Mesenteric fat pad (tissue), 1 donor: ENCODE results near the gene PBRM1. TPM values are rescaled to one million over a fixed set of nuclear protein-coding genes. Genes with fewer than 3 reads are reported as not detected.

ENCODE experiments used
- DNase-seq: peaks from one replicate; pipeline ENCODE4 v3.0.0-alpha.2; 2020; ENCODE audit warnings: low spot score
- total RNA-seq: library from RNA; stranded (reverse); fragmentation: NEBNext Ultra II Directional; extraction: Animal tissue kit (Norgen Biotek cat#: 25700); gene quantifications from one replicate; pipeline ENCODE4 v1.2.1, GENCODE V29; 2021
- donor health status: DM: yes; HTN: yes; CAD: no.

Gene PBRM1
- total RNA-seq, 1 donor from 2014 or later = 94.0 TPM

DNA sequence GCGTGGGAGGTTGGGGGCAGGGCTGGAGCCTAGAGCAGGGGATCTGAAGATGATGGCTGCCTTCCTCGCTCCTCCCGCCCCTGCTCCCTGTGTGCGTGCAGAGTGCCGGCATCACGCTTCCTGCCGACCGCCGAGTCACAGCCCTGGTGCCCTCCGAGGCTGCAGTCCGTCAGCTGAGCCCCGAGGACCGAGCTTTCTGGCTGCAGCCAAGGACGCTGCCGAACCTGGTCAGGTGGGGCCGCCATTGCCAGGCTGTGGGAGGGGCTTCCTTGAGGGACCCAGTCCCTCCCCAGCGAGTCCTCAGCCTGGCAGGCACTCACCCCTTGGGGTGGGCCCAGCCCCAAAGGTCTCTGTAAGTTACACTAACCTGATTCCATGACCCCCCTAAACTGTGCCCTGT, 173.0 kb downstream of the PBRM1 start:
- DNase-seq = no peak

GRCh38 chr3:52512105-52512504, 173.6 kb downstream of the PBRM1 start:
- no peak for DNase-seq

DNA sequence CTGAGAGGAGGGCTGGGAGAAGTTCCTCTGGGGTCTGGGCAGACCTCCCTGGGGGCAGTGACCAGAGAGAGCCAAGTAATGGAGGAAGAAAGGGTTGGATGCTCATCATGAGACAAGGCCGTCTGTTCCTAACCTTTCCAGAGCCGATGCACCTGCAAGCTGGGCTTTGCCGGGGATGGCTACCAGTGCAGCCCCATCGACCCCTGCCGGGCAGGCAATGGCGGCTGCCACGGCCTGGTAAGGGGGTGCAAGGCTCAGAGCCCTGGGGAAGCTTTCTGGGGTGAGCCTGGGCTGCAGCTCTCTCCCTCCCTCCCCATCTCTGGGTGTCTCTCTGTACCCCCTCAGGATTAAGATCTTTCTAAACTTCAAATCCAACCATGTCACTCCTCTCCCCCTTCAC, 174.2 kb downstream of the PBRM1 start:
- DNase-seq = no peak

DNA sequence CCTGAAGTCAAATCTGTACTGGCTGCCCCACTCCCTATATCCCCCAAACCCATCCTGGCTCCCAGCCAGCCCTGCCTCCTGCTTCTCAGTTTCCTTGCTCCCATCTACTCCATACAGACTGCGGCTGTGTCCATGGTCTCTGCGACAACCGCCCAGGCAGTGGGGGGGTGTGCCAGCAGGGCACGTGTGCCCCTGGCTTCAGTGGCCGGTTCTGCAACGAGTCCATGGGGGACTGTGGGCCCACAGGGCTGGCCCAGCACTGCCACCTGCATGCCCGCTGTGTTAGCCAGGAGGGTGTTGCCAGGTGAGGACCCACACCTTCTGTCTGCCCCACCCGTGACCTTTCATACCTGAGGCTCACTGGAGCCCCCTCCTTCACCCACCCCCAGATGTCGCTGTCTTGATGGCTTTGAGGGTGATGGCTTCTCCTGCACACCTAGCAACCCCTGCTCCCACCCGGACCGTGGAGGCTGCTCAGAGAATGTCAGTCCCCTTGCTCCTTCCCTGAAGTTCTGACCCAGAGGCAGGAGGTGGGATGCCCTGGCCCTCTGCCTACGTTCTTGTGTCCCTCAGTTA, 175.9 kb downstream of the PBRM1 start:
- no peak for DNase-seq

DNA sequence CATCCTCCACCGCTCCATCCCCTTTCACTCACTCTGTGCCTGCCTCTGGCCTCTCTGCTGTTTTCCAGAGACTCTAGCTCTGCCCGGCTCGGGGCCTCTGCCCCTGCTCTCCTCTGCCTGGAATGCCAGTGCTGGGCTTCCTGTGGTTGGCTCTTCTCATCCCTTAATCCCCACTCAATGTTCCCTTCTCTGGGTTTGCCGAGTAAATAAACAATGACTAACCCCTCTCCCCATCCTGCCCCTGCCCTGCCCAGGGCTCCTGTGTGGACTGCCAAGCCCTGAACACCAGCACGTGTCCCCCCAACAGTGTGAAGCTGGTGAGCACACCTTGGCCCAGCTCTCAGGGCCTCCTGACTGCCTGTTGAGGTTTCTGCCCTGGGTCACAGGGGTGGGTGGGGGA, 178.4 kb downstream of the PBRM1 start:
- no peak for DNase-seq

GRCh38 chr3:52506266-52506966, 179.3 kb downstream of the PBRM1 start:
- DNase-seq = no peak

DNA sequence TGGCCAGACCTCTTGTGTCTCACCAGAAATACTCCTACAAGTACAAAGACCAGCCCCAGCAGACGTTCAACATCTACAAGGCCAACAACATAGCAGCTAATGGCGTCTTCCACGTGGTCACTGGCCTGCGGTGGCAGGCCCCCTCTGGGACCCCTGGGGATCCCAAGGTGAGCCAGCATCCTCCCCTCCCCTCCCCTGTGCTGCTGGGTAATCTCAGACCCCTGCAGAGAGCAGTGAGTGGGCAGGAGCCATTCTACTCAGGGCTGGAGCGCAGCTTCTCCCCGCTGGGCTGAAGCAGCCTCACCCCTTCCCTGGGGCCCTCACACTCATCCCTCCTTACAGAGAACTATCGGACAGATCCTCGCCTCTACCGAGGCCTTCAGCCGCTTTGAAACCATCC, 180.7 kb downstream of the PBRM1 start:
- no peak for DNase-seq

DNA sequence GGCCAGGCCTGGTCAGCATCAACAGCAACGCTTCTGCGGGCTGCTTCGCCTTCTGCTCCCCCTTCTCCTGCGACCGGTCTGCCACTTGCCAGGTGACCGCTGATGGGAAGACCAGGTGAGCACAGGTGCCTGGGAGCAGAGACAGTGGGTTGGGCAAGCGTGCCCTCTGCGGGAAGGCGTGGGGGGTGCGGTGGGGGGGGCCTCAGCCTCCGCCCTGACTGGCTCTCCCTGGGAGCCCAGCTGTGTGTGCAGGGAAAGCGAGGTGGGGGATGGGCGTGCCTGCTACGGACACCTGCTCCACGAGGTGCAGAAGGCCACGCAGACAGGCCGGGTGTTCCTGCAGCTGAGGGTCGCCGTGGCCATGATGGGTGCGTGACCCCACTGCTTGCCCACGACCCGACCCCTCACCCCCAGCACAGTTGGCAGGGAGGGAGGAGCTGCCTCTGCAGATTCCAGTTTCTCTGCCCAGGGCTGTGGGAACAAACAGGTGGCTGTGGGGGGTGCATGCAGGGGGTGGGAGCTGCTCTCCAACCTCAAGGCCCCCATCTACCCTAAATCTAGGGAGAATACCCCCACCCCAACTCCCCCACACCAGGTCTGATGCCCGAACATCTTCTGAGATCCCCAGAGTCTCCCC, 181.8 kb downstream of the PBRM1 start:
- DNase-seq = no peak

DNA sequence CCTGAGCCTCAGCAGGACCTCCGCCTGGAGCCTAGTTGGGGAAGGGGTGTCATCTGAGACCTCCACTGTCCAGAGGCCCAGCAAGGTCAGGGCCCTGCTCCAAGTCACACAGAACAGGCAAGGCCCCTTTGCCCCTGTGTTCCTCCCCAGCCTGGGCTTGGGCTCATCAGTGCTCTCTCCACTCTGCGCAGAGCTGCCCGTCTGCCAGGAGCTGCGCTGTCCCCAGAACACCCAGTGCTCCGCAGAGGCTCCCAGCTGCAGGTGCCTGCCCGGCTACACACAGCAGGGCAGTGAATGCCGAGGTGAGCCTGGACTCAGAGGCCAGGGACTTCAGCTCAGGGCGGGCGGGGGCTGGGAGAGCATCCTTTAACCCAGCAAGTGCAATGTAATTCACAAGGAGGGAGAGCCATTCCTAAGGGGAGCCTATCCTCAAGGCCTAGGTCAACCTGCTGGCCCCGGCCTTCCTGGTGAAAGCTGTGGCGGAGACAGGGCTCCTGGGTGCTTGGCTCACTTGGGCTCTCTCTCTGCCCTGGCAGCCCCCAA, 182.8 kb downstream of the PBRM1 start:
- DNase-seq = no peak

GRCh38 chr3:52502001-52502400, 183.7 kb downstream of the PBRM1 start:
- DNase-seq = no peak

GRCh38 chr3:52501046-52501445, 184.7 kb downstream of the PBRM1 start:
- no peak for DNase-seq

DNA sequence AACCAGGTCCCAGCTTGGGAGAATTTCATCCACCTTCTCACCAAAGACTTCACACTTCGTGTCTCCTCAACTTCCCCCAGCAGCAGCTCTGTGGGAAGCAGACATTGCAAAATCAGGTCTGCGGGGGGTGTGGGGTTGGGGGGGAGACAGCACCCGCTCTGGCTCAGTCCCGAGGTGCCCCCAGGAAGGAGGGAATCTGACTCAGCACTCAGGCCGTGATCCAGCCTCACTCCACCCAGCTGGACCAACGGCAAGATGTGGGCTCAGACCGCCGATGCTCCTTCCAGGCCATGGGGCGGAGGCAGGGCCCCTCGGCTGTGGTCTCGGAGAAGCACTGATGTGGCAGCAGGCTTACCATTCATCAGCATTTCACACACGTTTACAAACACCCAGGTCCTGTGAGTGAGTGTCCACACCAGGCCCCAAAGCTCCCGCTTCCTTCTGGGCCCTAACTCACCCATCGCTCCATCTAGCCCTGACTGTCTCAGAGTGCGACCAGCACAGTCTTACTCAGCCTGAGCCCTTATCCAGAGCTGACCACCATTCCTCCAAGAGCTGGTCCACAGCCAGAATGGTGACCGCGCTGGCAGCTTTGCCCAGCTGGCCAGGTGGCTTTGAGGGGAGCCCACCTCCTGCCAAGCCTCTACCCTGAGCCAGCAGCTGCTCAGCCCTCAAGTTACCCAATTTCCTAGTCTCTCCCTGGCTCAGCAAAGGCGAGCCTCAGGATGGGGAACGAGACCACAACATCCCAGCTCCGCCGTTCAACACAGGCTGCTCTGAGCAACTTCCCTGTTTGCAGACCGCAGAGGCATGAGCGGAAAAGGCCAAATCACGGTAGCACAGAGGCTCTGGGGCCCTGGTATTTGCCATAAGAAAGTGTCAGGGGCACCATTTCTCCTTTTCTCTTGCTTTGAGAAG, 187.3 kb downstream of the PBRM1 start:
- no peak for DNase-seq

DNA sequence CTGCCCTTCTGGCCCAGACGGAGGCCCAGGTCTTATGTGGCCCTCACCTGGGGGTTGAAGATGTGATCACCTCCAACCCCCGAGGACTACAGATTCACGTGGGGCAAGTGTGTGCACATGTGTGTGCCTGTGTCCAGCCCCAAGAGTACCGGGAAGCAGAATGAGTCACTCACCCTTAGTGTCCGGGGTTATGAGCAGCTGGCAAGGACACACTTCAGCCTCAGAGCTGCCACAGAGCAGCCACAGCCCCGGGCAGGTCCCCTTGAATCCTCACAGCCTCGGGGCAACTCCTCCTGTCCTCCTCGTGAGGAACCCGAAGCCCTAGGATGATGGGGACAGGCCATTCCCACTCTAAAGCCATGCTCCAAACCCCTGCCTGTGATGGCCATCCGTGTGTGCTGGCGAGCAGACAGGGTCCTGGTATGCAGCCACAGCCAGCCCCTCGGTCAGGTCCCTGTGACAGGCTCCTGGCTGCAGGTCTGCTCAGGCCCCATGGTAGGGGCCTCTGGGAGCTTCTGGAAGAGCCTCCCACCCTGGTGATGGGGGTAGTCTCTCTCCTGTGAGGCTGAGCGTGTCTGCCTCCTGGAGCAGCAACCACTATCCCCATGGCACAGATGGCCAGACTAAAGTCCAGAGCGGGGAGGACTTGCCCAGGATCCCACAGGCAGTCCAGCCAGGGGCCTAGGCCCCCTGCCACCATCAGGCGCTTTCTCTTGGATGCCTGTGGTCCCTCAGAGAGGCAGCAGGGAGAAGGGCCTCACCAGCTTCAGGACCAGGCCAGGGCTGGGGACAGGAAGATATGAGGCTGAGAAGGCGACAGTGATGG, 189.7 kb downstream of the PBRM1 start:
- no peak for DNase-seq

Other genes with a start within 250 kb of the PBRM1 start
- 144 TPM for gene SEMA3G, start 240.8 kb downstream of the PBRM1 start, total RNA-seq
- gene TNNC1, start 231.9 kb downstream of the PBRM1 start, total RNA-seq = not detected
- 71.6 TPM for gene NISCH, start 230.3 kb downstream of the PBRM1 start, total RNA-seq
- 557 TPM for gene STAB1, start 190.6 kb downstream of the PBRM1 start, total RNA-seq
- gene NT5DC2, start 152.1 kb downstream of the PBRM1 start, total RNA-seq = 38.5 TPM
- gene UQCC5, start 149.3 kb downstream of the PBRM1 start, total RNA-seq = 23.2 TPM
- gene GNL3, start 119 bp upstream of the PBRM1 start, total RNA-seq = 113 TPM
- 33.2 TPM for gene GLT8D1, start 19.9 kb upstream of the PBRM1 start, total RNA-seq
- gene SPCS1, start 20.2 kb upstream of the PBRM1 start, total RNA-seq = 65.7 TPM
- 18.1 TPM for gene NEK4, start 85.0 kb upstream of the PBRM1 start, total RNA-seq
- gene ITIH1, start 91.7 kb upstream of the PBRM1 start, total RNA-seq = not detected
- gene ITIH3, start 108.9 kb upstream of the PBRM1 start, total RNA-seq = 0.71 TPM
- 4.3 TPM for gene ITIH4, start 144.8 kb upstream of the PBRM1 start, total RNA-seq
- gene MUSTN1, start 149.1 kb upstream of the PBRM1 start, total RNA-seq = 2.4 TPM
- 20.8 TPM for gene STIMATE, start 211.6 kb upstream of the PBRM1 start, total RNA-seq